Activated CD4-positive, alpha-beta T cell treated with anti-CD3 and anti-CD28 coated beads, Interleukin-2, amount 50 U/mL, for 24 hours (primary cell): ENCODE measurements around the gene E2F8.
"Not testable (repeated sequence)": the region's sequence is repeated elsewhere in the genome, so short reads cannot be mapped to it uniquely, and the experiment has no call there.

Source experiments
- DNase-seq, 2 donors: peaks; one replicate each; pipeline ENCODE4 v3.0.0-alpha.2; 2020; ENCODE audit warnings: low read depth in 1 of 2, low spot score in 1 of 2

Gene E2F8, protein sequence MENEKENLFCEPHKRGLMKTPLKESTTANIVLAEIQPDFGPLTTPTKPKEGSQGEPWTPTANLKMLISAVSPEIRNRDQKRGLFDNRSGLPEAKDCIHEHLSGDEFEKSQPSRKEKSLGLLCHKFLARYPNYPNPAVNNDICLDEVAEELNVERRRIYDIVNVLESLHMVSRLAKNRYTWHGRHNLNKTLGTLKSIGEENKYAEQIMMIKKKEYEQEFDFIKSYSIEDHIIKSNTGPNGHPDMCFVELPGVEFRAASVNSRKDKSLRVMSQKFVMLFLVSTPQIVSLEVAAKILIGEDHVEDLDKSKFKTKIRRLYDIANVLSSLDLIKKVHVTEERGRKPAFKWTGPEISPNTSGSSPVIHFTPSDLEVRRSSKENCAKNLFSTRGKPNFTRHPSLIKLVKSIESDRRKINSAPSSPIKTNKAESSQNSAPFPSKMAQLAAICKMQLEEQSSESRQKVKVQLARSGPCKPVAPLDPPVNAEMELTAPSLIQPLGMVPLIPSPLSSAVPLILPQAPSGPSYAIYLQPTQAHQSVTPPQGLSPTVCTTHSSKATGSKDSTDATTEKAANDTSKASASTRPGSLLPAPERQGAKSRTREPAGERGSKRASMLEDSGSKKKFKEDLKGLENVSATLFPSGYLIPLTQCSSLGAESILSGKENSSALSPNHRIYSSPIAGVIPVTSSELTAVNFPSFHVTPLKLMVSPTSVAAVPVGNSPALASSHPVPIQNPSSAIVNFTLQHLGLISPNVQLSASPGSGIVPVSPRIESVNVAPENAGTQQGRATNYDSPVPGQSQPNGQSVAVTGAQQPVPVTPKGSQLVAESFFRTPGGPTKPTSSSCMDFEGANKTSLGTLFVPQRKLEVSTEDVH

DNA sequence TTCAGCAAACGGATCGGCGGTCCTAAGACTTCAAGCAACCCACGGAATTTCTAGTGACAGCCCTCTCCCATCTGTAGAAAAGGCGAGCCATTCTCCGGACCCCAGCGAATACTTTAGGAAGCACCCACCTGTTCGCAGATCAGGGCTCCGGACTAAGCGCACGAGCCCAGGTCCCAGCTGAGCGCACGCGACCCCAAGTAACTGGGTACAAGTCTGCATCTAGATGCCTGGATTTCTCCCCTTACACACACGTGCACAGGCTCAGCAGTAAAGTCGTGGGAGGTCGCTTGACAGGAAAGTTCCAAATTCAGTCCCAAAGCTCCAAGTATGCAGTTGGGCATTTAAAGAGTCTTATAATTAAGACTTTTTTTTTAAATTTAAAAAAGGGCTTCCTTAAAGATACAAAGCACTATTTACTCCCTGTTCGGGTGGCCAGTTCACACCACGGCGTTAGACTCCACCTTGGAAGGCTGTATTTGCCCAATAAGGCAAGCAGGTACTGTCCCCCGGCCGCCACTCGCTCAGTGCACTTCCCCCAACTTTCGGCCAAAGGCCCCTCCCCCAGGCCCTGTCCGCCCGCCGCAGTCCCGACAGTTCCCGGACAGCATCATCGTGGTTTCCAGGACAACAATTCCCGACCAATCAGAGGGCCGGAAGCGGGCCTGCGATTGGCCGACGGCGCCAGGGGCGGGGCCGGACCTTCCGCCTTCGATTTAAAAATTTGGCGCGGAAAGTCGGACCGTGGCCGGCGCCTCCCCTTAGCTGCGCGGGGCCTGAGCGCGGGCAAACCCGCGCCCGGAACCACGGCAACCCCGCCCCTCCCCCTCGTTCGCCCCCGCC is at the start of gene E2F8:
Gene E2F8, minus strand, starts transcription at position 526 of the 840 bp plus-strand sequence. CDS start 824 bp downstream, outside the sequence.
- peak; percentile 68 to 83 for DNase-seq

DNA sequence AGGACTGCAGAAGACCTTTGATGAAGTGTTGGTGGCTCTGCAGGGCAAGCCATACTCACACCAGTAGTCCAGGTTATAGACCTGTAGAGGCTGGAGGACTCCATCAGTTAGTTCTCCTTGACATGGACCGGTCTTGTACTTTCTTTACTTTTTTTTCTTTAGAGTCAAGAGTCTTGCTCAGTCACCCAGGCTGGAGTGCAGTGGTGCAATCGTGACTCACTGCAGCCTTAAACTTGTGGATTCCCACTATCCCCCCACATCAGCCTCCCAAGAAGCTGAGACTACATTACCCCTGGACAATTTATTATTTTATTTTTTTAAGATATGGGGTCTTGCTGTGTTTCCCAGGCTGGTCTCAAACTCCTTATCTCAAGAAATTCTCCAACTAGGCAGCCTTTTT is 49.6 kb upstream of the E2F8 start:
- DNase-seq: no peak

DNA sequence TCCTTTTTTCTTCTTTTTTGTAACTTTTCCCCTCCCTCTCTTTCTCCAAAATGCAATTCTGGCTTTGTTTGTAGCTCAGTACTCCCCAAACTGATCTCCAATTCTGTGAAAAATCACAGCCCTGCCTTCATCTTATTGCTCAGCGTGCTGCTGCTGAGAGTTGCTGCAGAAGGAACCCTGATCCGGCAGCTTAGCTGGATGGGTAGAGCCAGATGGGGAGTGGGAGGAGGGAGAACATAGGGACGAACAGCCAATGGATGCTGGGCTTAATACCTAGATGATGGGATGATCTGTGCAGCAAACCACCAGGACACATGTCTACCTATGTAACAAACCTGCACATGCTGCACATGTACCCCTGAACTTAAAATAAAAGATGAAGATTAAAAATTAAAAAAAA is 47.5 kb upstream of the E2F8 start:
- no peak for DNase-seq

DNA sequence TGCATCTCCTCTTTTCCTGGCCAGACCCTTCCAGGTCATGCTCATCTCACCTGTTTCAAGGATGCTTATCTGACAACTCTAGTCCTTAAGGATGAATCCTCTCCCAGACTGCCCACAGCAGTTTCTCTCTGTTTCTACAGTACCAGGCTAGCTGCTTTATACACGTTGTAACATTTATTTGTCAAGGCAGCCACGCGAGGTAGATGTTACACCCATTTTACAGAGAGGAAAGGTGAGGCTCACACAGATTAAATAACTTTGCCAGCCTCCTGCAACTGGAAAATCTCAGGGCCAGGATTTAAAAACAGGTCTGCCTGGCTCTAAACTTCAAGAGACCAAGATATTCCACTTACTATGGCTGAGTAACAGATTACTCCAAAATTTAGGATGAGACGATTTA is 45.7 kb upstream of the E2F8 start:
- no peak for DNase-seq

DNA sequence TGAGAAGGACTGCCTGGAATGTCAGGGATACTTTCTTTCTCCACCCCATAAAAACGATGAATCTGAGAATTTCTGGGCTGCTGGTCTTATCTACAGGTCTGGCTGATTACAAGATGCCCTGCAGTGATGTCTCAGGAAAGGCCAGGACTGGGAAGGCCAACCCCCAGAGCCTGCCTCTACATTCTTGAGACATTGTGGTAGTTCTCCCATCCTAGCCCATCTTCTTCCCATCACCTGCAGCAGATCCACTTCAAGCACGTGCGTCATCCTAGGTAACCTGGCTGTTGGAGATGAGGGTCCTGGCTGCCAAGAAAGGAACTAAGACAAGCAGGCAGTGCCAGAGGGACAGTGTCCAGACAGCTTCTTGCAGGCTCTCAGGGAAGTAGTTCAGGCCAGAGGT is 44.1 kb upstream of the E2F8 start:
- DNase-seq: no peak

DNA sequence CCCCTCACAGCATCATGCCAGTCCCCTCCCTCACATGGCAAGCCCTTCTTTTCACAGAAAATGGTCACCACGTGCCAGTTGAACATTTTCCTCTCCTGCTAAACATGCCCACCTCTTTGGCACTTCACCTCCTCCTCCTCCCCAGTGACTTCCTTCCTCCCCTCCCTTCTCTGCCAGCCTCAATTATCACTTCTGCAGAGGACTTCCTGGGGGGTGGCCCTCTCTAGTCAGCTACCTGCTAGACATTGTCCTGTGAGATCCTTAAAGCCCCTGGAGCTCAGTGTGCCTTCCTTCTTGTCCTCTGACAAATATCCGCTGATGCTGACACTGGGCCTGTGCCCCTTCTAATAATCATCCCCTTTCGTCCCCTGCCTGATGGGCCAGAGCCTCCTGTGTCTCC is 43.2 kb upstream of the E2F8 start:
- DNase-seq: no peak

DNA sequence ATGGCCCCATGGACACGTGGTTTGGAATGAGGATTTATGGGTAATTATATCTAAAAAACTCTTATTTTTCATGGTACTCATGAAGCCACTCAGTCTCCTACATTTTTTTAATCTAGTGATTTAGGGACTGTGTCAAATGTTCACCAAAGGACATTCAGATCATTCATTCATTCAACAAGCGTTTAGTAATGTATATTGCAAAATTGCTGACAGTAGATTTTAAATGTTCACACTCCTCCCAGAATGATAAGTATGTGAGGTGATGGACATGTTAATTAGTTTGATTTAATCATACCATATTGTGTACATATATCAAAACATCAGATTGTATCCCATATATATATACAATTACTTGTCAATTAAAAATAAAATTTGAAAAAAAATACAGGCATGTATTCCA is 40.8 kb upstream of the E2F8 start:
- DNase-seq: no peak

DNA sequence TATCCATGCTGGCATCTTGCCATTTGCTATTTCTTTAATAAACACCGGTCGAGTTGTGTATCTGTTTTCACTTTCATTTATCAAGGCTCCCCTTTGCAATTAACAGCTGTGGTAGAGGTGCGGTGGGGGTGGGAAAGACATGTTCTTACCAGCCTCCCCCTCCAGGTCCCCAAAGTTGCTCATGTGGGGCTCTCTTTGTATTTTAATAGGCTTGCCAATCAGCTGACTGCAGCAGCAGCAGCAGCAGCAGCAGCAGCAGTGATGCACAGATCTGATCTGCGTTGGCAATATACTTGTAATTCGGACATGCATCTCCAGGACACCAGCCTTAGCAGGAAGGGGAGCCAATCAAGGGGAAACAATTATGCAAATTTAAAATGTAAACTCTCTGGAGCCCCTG is 40.3 kb upstream of the E2F8 start:
- DNase-seq: no peak

DNA sequence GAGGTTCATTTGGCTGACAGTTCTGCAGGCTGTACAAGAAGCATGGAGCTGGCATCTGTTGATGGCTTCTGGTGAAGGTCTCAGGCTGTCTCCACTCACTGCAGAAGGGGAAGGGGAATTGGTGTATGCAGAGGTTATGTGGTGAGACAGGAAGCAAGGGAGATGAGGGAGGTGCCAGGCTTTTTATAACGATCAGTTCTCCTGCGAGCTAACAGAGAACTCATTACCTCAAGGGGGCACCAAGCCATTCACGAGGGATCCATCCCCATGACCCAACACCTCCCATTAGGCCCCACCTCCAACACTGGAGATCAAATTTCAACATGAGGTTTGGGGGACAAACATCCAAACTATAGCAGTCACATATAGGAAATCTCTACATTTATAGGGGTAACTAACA is 38.7 kb upstream of the E2F8 start:
- no peak for DNase-seq

DNA sequence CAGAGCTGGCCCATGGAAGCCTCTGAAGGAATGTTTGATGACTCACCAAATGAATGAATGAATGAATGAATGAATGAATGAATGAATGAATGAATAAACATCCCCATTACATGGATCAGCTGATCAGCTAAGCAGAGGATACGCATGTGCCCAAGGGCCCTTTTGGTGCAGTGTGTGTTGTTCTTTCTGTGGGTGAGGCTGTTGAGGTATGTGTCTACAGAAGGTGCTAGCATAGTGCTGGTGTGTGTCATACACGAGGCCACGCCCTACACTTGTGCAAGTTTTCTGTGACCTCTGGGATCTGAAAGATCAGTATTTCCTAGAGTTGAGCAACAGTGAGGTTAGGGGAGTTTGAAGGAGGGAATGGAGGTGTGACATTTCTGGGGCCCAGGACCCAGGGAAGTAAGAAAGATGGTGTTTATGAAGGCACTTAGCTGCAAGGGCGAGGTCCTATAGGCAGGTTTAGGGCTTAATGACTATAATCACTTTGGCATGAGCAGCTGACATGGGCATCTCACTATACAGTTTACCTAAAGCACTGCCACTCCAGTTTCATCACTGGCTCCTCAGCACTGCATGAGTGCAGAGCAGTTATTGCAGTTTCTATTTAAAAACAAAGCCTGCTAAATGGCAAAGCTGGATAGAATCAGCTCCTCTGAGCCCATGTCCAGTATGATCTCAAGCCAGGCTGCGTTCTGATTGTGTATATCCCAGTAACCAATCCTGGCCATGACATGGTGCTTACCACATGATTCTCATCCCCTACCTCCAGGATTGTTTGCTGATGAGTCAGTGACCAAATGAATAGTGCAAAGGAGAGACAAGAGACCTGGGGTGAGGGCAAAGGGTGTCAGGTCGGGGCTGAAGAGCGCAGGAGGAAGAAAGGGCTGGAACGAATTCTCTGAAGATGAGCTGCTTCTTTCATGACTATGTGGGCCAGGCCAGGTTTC is 36.4 kb upstream of the E2F8 start:
- DNase-seq: no peak

DNA sequence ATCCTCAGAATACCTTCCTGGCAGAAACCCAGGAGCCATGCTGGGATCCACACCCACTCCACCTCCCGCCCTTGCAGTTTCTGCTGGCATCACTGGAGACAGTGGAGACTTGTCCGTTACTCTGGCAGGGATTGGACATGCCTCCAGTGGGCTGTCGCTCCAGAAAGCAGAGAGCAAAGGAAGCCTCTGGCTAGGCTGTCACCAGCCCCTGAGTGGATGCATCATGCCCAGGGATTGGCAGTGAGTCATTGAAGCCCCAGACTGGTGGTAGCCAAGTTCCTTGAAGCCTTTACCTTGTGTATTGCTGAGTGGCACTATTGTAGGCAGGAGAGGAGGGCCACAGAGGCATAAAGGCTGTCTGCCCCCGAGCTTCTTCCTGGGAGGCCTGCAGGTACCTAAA is 34.8 kb upstream of the E2F8 start:
- DNase-seq: no peak

DNA sequence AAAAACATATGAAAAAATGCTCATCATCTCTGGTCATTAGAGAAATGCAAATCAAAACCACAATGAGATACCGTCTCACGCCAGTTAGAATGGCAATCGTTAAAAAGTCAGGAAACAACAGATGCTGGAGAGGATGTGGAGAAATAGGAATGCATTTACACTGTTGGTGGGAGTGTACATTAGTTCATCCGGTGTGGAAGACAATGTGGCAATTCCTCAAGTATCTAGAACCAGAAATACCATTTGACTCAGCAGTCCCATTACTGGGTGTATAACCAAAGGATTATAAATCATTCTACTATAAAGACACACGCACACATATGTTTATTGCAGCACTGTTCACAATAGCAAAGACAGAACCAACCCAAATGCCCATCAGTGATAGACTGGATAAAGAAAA is 32.5 kb upstream of the E2F8 start:
- not testable (repeated sequence) for DNase-seq

DNA sequence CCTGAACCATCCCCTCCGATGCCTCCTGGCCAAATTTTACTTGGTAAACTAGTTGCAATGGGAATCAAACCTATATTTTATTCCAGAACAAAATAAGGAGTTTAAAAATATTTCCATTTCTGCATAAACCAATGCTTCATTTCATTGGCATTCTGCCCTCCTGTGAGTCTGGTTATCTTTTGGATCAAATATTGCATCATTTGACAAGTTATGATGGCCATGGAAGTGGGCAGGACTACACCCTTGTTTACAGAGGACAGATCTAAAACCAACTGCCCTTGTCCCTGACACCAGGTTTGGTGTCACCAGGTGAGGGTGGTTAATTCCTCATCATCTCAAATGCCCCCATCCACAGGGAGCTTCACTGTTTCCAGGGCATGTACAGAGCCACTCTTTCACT is 28.2 kb upstream of the E2F8 start:
- no peak for DNase-seq

DNA sequence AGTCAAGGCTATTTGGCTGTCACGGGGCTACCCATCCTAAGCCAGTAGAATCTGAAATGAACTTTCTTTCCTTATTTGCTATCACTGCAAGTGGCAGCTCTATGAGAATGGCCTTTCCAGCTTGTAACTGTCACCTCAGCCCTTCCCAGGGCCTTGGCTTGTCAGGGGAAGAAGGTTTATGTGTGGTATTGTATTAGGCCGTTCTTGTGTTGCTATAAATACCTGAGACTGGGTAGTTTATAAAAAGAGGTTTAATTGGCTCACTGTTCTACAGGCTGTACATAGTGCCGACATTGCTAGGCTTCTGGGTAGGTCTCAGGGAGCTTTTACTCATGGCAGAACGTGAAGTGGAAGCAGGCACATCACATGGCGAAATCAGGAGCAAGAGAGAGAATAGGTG is 26.8 kb upstream of the E2F8 start:
- no peak for DNase-seq

DNA sequence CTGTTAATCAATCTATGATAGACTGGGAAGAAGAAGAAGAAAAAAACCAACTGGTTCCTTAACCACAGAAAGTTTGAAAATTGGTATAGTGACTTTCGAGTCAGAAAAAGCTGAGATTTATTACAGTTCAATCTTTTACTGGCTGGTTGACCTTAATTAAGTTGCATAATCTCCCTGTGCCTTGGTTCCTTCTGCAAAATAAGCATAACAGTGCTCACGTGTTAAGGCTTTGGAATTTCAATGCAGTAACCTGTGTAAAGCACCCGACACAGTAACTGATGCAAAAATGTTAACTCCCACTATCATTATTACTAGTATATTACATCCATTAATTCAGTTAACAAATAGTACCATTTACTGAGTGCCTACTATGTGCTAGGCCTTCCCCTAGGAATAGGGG is 22.6 kb upstream of the E2F8 start:
- DNase-seq: no peak

DNA sequence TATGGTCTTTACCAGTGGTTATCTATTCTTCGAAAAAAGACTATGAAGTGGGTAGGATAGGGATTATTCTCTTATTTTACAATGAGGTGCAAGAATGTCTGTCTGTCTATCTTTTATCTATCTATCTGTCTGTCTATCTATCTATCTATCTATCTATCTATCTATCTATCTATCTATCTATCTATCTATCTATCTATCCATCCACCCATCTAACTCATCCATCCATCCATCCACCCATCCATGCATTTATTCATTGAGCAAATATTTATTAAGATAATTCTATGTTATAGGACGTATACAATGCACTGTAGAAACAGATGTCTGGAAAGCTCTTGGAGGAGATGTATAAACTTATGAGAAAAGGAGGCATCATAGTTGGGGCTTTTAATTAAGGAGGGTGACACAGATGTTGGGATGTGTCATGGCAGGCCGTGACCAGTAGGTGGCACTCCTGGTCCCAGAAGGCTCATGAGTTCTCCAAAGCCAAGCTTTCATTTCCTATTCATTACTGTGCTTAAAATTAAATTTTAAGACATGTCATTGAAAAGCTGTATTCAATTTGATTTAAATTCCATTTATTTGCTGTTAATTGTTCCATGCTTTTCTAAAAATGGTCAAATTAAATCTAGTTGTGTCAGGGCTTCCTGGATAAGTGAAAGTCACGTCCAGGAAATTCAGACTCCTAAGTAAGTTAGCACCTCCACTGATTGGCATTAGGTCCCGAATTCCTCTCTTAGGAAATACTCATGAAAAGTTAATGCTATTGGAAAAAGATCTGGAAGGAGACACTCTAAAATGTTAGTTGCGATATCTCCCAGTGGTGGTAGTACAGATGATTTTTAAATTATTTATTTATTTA is 19.0 kb upstream of the E2F8 start:
- DNase-seq: peak in 1 of 2 donors; percentile 45

DNA sequence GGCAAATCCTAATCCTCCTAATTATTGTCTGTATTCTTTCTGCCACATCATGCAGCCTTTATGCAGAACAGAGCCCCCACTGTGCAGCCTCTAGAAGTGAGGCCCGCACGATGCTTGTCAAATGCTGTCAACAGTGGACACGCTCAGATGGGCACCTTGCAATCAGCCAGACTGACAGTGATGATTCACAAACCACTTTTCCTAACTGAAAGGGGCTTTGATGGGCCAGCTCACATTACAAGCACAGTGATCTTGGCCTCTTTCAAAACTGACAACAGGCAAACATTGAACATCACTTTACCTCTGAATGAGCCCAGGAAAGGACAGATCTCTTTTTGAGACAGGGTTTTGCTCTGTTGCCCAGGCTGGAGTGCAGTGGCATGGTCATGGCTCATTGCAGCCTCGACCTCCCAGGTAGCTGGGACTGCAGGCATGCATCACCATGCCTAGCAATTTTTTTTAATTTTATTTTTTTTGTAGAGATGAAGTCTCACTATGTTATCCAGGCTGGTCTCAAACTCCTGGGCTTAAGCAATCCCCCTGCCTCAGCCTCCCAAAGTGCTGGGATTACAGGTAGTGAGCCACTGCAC is 18.0 kb upstream of the E2F8 start:
- no peak for DNase-seq

DNA sequence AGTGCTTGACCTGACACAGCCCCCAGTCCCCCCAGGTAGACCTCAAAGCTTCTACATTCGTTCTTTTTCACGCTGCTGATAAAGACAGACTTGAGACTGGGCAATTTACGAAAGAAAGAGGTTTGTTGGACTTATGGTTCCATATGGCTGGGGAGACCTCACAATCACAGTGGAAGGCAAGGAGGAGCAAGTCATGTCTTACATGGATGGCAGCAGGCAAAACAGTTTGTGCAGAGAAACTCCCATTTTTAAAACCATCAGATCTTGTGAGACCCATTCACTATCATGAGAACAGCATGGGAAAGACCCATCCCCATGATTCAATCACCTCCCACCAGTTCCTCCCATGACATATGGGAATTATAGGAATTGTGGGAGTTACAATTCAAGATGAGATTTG is 13.7 kb upstream of the E2F8 start:
- not testable (repeated sequence) for DNase-seq

DNA sequence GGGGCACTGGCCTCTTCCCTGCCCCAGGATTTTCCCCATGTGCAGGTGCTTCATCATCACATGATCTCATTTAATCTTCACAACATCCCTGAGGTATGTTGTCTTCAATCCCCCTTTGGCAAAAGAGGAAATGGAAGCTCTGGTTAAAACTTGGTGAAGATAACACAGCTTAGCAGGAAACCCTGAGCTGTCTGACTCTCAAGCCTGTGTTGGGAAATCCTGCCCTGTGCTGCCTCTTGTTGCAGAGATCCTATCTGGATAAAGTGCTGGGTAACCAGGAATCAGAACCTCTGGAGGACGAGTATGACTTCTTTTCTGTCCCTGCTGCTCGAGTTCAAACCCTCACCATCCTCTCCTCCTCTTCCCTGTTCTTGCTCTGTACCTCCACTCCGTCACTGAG is 13.1 kb upstream of the E2F8 start:
- no peak for DNase-seq
